Measurements from ENCODE around the gene SSR4.
A peak's percentile ranks its signal among the peaks of the same experiment; 100 is the strongest.

SSR4 gene

GRCh38 chrX:153778684-153779101 is 15.8 kb upstream of the SSR4 start:
- H3K4me3 ChIP-seq (ENCODE audit: low read length) = no peak overlapping the region
- DNase-seq (ENCODE audit: low read depth) = peak; percentile 63
- TF ChIP-seq, protein P1, sequence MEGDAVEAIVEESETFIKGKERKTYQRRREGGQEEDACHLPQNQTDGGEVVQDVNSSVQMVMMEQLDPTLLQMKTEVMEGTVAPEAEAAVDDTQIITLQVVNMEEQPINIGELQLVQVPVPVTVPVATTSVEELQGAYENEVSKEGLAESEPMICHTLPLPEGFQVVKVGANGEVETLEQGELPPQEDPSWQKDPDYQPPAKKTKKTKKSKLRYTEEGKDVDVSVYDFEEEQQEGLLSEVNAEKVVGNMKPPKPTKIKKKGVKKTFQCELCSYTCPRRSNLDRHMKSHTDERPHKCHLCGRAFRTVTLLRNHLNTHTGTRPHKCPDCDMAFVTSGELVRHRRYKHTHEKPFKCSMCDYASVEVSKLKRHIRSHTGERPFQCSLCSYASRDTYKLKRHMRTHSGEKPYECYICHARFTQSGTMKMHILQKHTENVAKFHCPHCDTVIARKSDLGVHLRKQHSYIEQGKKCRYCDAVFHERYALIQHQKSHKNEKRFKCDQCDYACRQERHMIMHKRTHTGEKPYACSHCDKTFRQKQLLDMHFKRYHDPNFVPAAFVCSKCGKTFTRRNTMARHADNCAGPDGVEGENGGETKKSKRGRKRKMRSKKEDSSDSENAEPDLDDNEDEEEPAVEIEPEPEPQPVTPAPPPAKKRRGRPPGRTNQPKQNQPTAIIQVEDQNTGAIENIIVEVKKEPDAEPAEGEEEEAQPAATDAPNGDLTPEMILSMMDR (IDR thresholded peaks at IDR 0.05; ENCODE audit: insufficient read depth, low read depth, low read length, missing control alignments) = no peak

DNA sequence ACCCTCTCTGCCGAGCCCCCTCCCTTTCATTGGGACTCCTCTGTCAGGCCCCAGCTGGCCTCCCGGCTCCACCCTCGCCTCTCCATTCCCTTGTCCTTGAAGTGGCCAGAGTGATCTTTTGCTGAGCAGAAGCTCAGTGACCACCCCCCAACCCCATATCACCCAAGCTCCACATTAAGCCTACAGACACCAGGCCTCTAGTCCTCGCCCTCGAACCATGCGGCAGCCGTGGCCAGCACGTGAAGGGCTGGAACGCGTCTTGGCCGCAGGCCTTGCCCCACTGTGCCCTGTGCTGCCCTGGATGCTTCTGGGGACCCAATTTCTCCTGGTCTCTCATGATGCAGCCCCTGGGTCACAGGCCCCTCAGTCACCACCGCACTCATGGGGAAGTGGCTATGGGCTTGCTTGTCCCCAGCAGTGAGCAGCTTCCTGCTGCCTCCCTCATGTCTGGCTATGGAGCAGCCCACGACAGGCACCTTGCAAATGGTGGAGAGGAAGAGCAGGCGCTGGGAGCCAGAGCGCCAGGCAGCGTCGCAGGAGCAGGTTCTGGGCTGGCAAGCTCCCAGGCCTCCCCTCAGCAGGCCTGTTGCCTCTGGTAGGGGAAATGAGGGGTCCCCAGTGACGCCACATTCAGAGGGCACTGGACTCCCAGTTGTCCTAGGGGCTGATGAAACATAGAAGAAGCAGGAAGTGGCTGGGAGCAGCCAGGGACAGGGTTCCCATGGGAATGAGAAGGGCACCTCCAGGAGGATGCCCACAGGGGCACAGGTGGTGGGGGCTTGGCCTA is 14.4 kb upstream of the SSR4 start:
- no peak for DNase-seq (ENCODE audit: low read depth)

DNA sequence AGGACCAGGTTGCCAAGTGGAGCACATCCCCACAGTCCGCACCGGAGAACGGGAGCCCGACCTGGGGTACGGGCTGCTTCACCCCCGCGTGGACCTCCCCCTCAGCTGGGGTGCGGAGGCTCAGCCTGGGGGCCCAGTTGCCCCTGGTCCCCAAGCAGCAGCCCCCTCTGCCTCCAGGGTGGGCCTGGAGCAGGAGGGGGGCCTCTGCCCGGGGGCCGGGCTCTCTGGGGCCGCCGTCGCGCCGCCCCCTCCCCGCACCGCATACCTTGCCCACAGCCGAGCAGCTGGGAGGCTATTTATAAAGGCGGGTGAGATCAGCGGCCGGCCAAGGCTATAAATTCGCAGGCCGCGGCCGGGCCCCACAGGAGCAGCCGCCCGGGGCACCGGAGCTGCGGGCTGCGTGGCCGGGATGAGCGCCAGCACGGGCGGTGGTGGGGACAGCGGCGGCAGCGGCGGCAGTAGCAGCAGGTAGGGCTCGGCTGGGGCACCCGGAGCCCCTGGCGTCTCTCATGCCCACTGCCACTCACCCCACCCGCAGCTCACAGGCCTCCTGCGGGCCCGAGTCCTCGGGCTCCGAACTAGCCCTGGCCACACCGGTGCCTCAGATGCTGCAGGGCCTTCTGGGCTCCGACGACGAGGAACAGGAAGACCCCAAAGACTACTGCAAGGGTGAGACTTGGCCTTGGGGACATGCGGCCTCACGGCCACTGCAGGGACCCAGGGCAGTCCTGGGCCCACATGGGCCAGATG is 13.6 kb upstream of the SSR4 start, which contains the start of gene SRPK3:
SRPK3 (plus strand) TSS at position 364 of the 750 bp plus-strand sequence; CDS start at position 410, 46 bp downstream.
- no peak within 1 kb of the TSS for H3K4me3 ChIP-seq (ENCODE audit: low read length)
- DNase-seq (ENCODE audit: low read depth) = no peak
- TF ChIP-seq, protein P1 (IDR thresholded peaks at IDR 0.05; ENCODE audit: insufficient read depth, low read depth, low read length, missing control alignments) = no peak

More for the DNA sequence above, 14.4 kb upstream of the SSR4 start:
- no peak overlapping the region for H3K4me3 ChIP-seq (ENCODE audit: low read length)
- TF ChIP-seq, protein P1 (IDR thresholded peaks at IDR 0.05; ENCODE audit: insufficient read depth, low read depth, low read length, missing control alignments) = no peak

DNA sequence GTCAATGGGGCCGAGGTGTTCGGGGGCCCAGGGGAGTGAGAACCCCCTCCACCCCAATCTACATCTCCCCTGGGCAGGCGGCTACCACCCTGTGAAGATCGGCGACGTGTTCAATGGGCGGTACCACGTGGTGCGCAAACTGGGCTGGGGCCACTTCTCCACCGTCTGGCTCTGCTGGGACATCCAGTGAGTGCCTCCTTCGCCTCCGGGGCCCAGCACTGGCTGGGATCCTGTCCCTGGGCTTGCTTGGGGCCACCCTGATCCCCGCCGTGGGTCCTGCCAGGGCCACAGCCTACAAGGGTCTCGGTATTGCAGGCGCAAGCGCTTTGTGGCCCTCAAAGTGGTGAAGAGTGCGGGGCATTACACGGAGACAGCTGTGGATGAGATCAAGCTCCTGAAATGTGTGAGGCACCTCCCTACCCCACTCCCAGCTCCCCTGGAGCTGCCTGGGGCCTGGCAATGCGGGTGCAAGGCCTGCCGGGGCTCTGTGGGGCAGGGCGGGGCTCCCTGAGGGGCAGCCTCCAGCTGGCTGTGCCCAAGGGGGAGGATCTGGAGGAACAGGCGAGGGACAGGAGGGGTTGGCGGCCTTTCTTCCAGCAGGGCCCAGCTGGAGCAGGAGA is 12.9 kb upstream of the SSR4 start:
- no peak overlapping the region for H3K4me3 ChIP-seq (ENCODE audit: low read length)
- TF ChIP-seq, protein P1 (IDR thresholded peaks at IDR 0.05; ENCODE audit: insufficient read depth, low read depth, low read length, missing control alignments) = no peak
- DNase-seq (ENCODE audit: low read depth) = no peak

- TF ChIP-seq, protein P1 (IDR thresholded peaks at IDR 0.05; ENCODE audit: insufficient read depth, low read depth, low read length, missing control alignments) = peak; percentile 17
- no peak for DNase-seq (ENCODE audit: low read depth)
- H3K4me3 ChIP-seq (ENCODE audit: low read length) = no peak overlapping the region
Observed at GRCh38 chrX:153782313-153782712, 12.2 kb upstream of the SSR4 start.

- no peak overlapping the region for H3K4me3 ChIP-seq (ENCODE audit: low read length)
- TF ChIP-seq, protein P1 (IDR thresholded peaks at IDR 0.05; ENCODE audit: insufficient read depth, low read depth, low read length, missing control alignments) = no peak
- DNase-seq (ENCODE audit: low read depth) = no peak
Observed at GRCh38 chrX:153782871-153783270, 11.6 kb upstream of the SSR4 start.
